HG03342 (cell line): Measurements from ENCODE around the gene CLK2.
"Not testable (repeated sequence)": the region's sequence is repeated elsewhere in the genome, so short reads cannot be mapped to it uniquely, and the experiment has no call there.

Experiments used
- ATAC-seq: cut with Tn5 transposase; IDR thresholded peaks from one replicate; pipeline ENCODE4 v1.9.1; 2021; ENCODE audit warnings: mild to moderate bottlenecking, moderate library complexity; ENCODE audit not compliant: unreplicated experiment

CLK2 gene

GRCh38 chr1:155268630-155269029 is 4.7 kb downstream of the CLK2 start:
- ATAC-seq = no peak

GRCh38 chr1:155267373-155267772 is 5.9 kb downstream of the CLK2 start:
- ATAC-seq = no peak

GRCh38 chr1:155266553-155266952 is 6.8 kb downstream of the CLK2 start:
- ATAC-seq = no peak

- ATAC-seq = no peak
Observed at GRCh38 chr1:155263067-155263466, 10.2 kb downstream of the CLK2 start.

GRCh38 chr1:155261852-155262673 is 11.2 kb downstream of the CLK2 start, which contains the start of gene SCAMP3:
Gene SCAMP3 (minus strand): TSS chr1:155262360. CDS start chr1:155262151, 209 bp downstream.
- peak; percentile 88 for ATAC-seq

GRCh38 chr1:155261493-155261851 is 11.8 kb downstream of the CLK2 start:
- no peak for ATAC-seq

GRCh38 chr1:155260276-155260675 is 13.0 kb downstream of the CLK2 start:
- no peak for ATAC-seq

- no peak for ATAC-seq
Observed at GRCh38 chr1:155256058-155256852, 17.0 kb downstream of the CLK2 start.

- peak; percentile 59 for ATAC-seq
Observed at GRCh38 chr1:155255243-155256007, 17.9 kb downstream of the CLK2 start, which contains the start of gene ENTREP3. Gene ENTREP3 (minus strand): TSS chr1:155255483. CDS start chr1:155254877, 606 bp downstream.

GRCh38 chr1:155254714-155255242 is 18.5 kb downstream of the CLK2 start:
- ATAC-seq = no peak

- no peak for ATAC-seq
Observed at GRCh38 chr1:155254228-155254713, 19.0 kb downstream of the CLK2 start.

GRCh38 chr1:155253797-155254196 is 19.5 kb downstream of the CLK2 start:
- ATAC-seq = no peak

GRCh38 chr1:155253208-155253607 is 20.1 kb downstream of the CLK2 start:
- ATAC-seq = no peak

- ATAC-seq = no peak
Observed at GRCh38 chr1:155251566-155251965, 21.7 kb downstream of the CLK2 start.

GRCh38 chr1:155250633-155251449 is 22.5 kb downstream of the CLK2 start:
- peak; percentile 87 for ATAC-seq

GRCh38 chr1:155250246-155250632 is 23.1 kb downstream of the CLK2 start:
- ATAC-seq = no peak

GRCh38 chr1:155247667-155248553 is 25.4 kb downstream of the CLK2 start:
- ATAC-seq = no peak

GRCh38 chr1:155246796-155247195 is 26.5 kb downstream of the CLK2 start:
- not testable (repeated sequence) for ATAC-seq

- no peak for ATAC-seq
Observed at GRCh38 chr1:155245163-155245524, 28.2 kb downstream of the CLK2 start.
